B cell (primary cell): ENCODE measurements around the gene EFNA5.

Source experiments
- EZH2 ChIP-seq: IDR thresholded peaks from 2 replicates; pipeline ENCODE4 v1.6.1; 2012; ENCODE audit warnings: borderline replicate concordance, low read depth, mild to moderate bottlenecking, moderate library complexity, low read length; ENCODE audit not compliant: insufficient read depth, poor library complexity, severe bottlenecking
- TF ChIP-seq, protein P1 (sequence below): fragments of 200-600 bp; IDR thresholded peaks from one replicate; pipeline ENCODE4 v1.8.0; 2022; ENCODE audit warnings: antibody characterized with exemption, mild to moderate bottlenecking

- TF ChIP-seq EZH2, result no peak
- TF ChIP-seq, protein P1, sequence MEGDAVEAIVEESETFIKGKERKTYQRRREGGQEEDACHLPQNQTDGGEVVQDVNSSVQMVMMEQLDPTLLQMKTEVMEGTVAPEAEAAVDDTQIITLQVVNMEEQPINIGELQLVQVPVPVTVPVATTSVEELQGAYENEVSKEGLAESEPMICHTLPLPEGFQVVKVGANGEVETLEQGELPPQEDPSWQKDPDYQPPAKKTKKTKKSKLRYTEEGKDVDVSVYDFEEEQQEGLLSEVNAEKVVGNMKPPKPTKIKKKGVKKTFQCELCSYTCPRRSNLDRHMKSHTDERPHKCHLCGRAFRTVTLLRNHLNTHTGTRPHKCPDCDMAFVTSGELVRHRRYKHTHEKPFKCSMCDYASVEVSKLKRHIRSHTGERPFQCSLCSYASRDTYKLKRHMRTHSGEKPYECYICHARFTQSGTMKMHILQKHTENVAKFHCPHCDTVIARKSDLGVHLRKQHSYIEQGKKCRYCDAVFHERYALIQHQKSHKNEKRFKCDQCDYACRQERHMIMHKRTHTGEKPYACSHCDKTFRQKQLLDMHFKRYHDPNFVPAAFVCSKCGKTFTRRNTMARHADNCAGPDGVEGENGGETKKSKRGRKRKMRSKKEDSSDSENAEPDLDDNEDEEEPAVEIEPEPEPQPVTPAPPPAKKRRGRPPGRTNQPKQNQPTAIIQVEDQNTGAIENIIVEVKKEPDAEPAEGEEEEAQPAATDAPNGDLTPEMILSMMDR, result no peak
These were observed 301.1 kb downstream of the EFNA5 start for GRCh38 chr5:107369622-107370021.
